HG03520 (cell line): ENCODE measurements around the gene SPANXN1.
"Not testable (repeated sequence)": the region's sequence is repeated elsewhere in the genome, so short reads cannot be mapped to it uniquely, and the experiment has no call there.

ENCODE experiments used
- ATAC-seq: cut with Tn5 transposase; IDR thresholded peaks from one replicate; pipeline ENCODE4 v1.9.1; 2021; ENCODE audit warnings: mild to moderate bottlenecking, moderate library complexity; ENCODE audit not compliant: unreplicated experiment

SPANXN1 gene, protein sequence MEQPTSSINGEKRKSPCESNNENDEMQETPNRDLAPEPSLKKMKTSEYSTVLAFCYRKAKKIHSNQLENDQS

DNA sequence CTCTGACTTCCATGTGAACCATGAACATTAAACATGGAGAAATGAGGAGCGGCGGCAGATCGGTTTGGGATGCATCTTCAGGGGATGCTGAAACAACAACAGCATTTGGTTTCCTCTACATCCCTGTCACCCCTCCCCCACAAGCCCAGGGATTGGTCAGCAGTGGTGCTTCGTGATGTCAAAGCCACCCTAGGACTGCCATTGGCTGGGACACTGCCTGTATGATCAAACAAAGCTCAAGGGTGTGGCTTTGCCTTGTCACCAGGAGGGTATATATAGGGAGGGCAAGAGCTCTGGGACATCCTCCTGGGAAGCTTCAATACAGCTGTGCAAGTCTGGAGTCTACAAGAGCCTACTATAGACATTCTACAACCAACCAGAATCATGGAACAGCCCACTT lies at the start of gene SPANXN1:
TSS of gene SPANXN1 (plus strand) at position 301 of the 400 bp plus-strand sequence. CDS start at position 385, 84 bp downstream.
- ATAC-seq: not testable (repeated sequence)

DNA sequence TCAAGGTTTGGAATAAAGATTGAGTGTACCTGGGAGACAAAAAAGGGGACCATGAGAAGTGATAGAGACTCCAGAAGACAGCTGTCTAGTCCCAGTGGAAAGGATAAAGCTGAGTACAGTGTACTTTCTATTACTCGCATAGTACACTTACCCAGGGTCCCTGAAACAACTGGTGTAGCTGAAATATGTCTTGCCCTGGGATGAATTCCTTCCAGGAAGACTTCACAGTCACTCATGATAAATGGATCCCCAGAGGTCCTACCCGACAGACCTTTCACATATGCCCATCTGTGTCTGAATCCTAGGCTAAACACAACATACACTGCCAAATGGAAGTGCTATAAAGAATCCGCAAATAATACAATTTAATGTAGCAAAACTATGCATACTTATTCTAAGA lies 48.2 kb upstream of the SPANXN1 start:
- ATAC-seq: no peak

DNA sequence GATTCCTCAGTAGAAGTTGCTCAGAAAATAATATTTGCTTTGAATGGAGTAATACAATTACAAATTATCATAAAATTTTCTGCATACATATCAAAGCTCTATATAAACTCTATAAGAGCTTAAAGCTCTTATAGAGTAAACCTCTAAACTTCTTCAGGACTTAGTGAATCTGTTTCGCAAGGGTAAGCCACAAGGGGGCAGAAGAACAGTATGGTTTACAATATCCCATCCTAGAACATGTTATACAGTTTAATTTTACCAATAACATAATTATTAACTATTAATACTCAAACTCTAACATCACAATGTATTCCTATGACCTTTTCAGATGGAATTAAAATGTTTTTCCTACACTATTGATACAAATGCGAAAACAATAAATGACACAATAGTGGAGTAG lies 33.8 kb upstream of the SPANXN1 start:
- ATAC-seq: no peak

DNA sequence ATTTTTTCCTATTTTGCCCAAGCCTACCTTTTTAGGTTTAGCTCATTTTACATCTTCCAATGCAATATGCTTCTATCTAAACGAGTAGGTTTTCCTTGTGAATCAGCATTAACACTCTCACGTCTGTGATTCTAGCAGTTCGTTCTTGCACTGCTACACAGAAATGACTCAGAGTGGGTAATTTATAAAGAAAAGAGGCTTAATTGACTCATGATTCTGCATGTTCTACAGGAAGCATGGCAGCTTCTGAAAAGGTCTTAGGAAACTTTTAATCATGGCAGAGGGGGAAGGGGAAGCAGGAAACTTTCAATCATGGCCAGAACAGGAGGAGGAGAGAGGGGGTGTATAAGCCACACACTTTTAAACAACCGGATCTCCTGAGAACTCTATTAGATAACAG lies 44.9 kb downstream of the SPANXN1 start:
- no peak for ATAC-seq
